ENCODE results near the gene DHRS11.

DNA sequence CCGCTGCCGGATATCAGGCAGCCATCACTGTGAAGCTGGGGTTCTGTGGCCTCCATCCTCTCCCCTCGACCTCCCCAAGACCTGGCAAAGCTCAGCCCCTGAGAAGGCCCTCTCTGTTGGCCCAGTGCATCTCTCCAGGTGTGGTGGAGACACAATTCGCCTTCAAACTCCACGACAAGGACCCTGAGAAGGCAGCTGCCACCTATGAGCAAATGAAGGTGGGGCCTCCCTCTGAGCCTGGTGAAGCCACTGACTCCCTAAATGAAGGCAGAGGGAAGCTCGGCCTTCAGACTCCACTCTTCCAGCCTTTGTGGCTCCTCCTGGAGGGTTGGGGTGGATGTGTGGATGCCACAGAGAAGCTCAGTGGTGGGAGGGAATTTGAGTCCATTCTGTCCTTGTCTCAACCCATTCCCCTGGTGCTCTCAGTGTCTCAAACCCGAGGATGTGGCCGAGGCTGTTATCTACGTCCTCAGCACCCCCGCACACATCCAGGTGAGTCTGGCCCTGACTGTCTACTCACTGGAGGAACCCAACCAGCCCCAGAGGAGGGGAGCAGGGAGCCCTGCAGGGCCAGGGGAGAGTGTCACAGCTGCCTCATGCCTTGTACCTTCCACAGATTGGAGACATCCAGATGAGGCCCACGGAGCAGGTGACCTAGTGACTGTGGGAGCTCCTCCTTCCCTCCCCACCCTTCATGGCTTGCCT, 8.0 kb downstream of the DHRS11 start:
- TF ChIP-seq, protein P1, sequence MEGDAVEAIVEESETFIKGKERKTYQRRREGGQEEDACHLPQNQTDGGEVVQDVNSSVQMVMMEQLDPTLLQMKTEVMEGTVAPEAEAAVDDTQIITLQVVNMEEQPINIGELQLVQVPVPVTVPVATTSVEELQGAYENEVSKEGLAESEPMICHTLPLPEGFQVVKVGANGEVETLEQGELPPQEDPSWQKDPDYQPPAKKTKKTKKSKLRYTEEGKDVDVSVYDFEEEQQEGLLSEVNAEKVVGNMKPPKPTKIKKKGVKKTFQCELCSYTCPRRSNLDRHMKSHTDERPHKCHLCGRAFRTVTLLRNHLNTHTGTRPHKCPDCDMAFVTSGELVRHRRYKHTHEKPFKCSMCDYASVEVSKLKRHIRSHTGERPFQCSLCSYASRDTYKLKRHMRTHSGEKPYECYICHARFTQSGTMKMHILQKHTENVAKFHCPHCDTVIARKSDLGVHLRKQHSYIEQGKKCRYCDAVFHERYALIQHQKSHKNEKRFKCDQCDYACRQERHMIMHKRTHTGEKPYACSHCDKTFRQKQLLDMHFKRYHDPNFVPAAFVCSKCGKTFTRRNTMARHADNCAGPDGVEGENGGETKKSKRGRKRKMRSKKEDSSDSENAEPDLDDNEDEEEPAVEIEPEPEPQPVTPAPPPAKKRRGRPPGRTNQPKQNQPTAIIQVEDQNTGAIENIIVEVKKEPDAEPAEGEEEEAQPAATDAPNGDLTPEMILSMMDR (IDR thresholded peaks at IDR 0.05 in 4 of 5, conservative IDR thresholded peaks at IDR 0.05 in 1 of 5) = no peak
- no peak for TF ChIP-seq POLR2A (IDR thresholded peaks at IDR 0.05)
